ENCODE results near the gene ADAMTSL5.

Gene ADAMTSL5

GRCh38 chr19:1495051-1495798 lies 17.6 kb downstream of the ADAMTSL5 start:
- DNase-seq: no peak

DNA sequence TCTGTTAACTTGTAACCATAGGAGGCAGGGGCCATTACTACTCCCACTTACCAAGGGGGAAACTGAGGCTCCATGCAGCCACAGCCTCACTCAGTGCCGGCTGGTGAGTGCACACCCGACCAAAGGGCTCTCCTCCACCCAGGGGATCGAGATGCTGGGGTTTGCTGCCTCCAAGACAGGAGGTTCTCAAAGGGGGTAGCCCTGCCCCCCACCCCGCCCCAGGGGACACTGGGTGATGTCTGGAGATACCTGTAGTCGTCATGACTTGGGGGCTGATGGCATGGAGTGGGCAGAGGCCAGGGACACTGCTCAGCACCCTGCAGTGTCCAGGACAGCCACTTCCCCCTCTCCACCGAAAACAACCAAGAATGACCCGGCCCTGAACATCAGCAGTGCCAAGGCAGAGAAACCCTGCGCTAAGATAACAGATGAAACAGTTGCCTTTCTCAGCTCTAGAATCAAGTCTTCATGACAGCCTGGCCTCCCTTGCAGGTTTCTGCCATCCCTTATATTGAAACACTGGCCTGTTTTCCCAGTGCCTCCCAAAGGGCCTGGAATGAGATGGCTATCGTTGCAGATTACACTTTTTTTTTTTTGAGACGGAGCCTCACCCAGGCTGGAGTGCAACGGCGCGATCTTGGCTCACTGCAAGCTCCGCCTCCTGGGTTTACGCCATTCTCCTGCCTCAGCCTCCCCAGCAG lies 18.6 kb downstream of the ADAMTSL5 start:
- no peak for DNase-seq

GRCh38 chr19:1492474-1493006 lies 20.3 kb downstream of the ADAMTSL5 start:
- DNase-seq: no peak

GRCh38 chr19:1491849-1492170 lies 21.0 kb downstream of the ADAMTSL5 start:
- DNase-seq: no peak

DNA sequence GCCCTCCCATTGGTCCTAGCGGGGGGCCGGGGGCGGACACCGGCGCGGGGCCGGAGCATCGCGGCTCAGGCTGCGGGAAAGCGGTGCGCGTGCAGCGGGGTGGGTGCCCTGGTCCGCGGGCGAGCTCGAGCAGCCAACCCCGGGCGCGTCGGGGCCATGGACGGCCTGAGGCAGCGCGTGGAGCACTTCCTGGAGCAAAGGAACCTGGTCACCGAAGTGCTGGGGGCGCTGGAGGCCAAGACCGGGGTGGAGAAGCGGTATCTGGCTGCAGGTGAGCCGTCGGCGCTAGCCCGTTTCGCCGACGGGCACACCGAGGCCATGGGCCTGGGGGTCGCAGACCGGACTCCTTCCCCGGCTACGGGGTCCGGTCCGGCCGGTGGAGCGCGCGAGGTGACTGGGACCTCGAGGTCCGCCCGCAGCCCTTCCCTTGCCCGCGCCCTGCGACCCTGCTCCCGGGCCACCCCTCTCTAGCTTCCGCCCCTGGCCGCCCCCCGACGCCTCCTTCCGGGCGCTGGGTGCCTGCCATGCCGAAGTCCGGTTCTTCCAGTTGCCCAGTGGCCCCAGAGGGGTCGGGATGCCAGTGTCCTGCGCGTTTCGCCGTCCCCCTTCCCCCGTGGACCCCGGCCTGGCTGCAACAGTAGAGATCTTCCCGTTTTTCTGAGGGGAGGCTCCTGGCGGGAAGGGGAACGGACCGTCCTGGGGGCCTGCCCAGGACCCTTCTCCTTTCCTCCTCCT lies 21.5 kb downstream of the ADAMTSL5 start, which contains the start of gene REEP6:
REEP6 (plus strand) TSS at position 68 of the 735 bp plus-strand sequence; CDS start at position 157, 89 bp downstream.
- DNase-seq: no peak

GRCh38 chr19:1490311-1491113 lies 22.3 kb downstream of the ADAMTSL5 start, which contains the start of gene PCSK4:
Gene PCSK4, minus strand, starts transcription at chr19:1490350. Its CDS starts 4 bp downstream, at chr19:1490346.
- peak; percentile 99 for DNase-seq

DNA sequence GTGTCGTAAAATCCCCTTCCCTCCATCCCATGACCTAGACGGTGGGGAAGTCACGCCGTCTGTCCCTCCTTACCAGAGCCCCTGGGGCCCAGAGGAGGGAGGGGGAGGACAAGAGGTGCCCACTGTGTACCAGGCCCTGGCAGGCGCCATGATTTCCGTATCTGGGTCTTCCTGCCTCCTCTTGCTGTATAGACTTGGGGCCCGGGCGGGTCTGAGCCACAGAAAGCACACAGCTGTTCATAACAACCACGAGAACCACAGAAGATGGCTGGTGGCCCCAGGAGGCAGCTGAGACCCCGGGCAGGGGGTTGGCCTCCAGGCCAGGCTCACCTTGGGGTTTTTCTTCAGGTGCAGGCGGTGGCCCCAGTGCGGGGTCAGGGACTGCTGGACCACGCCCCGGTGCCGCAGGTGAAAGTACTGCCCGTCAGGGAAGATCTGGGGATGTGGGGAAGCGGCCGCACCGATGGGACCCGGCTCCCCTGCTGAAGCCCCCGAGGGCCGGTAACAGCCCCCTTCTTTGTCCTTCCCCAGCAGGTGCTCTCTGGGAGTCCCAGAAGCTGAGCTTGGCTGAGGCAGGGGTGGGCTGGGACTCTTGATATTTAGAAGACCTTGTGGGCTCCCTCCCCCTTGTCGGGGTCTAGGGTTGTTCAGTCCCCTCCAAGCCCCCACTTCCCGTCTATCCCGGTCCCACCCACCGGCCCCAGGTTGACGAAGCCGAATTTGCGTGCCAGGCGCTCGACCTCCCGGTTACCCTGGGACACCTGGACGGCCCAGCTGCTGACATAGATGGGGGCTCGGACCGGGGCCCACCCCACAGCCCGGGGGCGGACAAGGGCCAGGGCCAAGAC lies 23.1 kb downstream of the ADAMTSL5 start:
- DNase-seq: no peak

GRCh38 chr19:1488282-1488601 lies 24.6 kb downstream of the ADAMTSL5 start:
- DNase-seq: no peak

GRCh38 chr19:1487576-1488281 lies 25.1 kb downstream of the ADAMTSL5 start:
- DNase-seq: no peak

DNA sequence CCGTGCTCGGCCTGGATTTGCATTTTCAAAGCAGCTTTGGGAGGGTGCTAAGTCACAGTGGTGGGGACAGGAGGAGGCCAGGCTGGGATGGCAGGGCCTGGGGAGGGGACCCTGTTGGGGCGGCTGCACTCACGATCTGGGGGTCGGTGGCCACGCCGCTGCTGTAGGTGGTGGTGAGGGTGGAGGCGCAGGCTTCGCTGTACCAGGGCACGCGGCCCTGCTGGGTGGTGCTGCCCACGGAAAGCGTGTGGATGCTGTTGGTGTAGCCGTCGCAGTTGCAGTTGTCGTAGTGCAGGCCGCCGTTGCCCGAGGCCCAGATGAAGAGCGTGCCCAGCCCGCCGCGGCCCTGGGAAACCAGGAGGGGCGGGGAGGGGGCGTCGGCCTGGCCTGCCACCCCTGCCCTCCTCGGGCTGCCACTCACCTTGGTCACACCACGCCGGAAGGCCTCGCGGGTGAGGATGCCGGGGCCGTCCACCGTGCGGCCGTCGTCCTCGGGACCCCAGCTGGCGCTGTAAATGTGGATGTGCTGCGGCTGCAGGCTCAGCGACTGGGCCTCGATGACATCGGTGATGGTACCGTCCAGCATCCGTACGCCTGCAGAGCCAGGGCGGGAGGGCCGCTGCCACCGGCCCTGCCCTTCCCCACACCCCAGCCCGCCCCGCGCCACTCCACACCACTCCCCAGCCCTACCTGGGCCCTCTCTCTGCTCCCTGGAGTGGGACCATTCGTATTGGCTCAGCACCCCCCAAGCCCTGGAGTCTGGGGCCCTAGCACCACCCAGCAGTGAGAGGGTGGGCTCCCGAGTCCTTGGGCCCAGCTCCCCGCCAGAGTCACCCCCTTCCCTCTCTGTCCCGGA lies 25.9 kb downstream of the ADAMTSL5 start:
- DNase-seq: no peak

DNA sequence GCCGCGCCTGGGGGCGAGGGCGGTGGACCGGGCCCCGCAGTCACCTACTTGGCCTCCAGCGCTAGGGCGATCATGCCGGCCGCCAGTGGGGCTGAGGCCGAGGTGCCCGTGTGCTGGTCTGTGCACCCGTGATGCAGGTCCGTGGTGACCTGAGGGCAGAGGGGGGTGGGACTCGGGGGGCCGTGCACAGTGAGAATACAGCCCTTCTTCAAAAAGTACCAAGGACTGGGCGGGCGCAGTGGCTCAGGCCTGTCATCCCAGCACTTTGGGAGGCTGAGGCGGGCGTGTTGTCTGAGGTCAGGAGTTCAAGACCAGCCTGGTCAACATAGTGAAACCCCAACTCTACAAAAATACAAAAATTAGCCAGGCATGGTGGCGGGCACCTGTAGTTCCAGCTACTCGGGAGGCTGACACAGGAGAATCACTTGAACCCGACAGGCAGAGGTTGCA lies 28.8 kb downstream of the ADAMTSL5 start:
- no peak for DNase-seq

- no peak for DNase-seq
These were observed 29.5 kb downstream of the ADAMTSL5 start for GRCh38 chr19:1483131-1483978.

DNA sequence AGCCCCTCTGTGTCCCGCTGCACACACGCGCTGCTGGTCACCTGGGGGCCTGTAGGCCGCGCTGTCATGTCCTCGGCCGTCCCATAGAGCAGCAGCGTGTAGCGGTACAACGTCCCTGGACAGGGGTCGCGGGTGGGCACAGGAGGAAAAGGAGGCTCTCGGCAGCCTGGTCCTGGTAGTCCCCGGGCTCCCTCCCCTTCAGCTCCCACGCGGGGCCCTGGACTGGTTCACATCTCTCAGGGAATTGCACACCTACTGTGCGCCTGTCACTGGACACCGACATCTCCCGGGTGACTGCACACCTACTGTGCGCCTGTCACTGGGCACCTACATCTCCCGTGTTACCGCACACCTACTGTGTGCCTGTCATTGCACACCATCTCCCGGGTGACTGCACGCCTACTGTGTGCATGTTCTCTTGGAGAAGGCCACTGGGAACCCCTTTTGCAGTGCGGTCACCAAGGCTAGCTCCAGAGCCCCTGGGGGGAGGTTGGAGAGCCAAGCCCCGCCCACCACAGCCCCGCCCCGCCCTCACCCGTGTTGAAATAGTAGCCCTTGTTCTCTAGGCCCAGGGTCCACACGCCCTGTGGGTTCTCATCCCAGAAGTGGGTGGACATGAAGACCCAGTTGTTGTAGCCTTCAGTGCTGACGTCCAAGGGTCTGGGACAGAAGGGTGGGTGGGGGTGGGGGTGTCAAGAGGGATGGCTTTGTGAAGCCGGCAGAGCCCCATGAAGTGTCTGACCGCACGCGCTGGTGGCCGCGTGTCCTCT lies 30.3 kb downstream of the ADAMTSL5 start:
- DNase-seq: no peak

GRCh38 chr19:1481893-1482360 lies 30.9 kb downstream of the ADAMTSL5 start:
- DNase-seq: no peak

GRCh38 chr19:1481224-1481892 lies 31.5 kb downstream of the ADAMTSL5 start:
- no peak for DNase-seq

DNA sequence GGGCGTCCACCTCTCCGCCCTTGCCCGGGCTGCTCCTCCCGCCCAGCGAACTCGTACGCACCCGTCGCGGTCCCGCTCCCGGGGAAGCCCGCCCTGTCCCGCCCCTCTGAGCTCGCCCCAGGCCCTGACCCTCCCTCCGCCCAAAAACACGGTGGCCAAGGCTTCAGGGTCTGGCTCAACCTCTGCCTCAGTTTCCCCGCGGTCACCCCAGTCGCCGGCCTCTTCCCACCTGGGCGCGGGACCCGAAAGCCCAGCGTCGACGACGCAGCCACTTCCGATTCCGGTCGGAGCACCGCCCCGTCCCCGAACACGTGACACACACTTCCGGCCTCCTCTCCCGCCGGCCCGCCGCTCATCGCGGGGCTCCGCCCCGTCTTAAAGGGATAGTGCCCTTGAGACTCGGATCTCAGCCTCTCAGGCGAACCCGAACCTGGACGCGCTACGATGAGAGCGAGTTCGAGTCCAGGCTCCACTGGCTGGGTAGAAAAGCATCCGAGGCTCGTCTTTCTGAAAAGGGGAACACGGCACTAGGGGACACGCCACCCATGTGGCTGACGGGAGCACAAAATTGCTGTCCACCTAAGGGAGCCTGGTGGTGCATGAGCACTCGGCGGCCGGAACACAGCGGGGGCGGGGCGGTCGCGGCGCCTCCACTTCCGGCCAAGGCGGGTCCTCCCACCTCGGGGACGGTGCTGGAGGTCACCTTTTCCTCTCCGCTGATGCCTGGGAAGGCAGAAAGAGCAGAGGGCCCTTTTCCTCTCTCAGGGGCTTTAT lies 33.7 kb downstream of the ADAMTSL5 start, which contains the start of gene C19orf25:
C19orf25 (minus strand) TSS at position 282 of the 774 bp plus-strand sequence. CDS start 312 bp downstream, outside the sequence.
- peak; percentile 92 for DNase-seq

All from NCI-H1105 treated with DMSO at 0.1 percent for 48 hours (cell line).